Suprapubic skin (tissue), 4 donors: ENCODE results near the gene DRAP1. TPM values are rescaled to one million over a fixed set of nuclear protein-coding genes. Genes with fewer than 3 reads are reported as not detected.

ENCODE experiments used
- DNase-seq, 2 donors: peaks; one replicate each; pipeline ENCODE4 v3.0.0-alpha.2; 2019; ENCODE audit warnings: low spot score in 2 of 2
- H3K27ac ChIP-seq: fragments of 200-600 bp; sonication (generic); one replicate; pipeline ENCODE4 v1.5.1; 2019
- H3K27me3 ChIP-seq: fragments of 200-600 bp; sonication (generic); one replicate; pipeline ENCODE4 v1.5.1; 2019
- H3K36me3 ChIP-seq: fragments of 200-600 bp; sonication (generic); one replicate; pipeline ENCODE4 v1.5.1; 2019
- H3K4me1 ChIP-seq: fragments of 200-600 bp; sonication (generic); one replicate; pipeline ENCODE4 v1.5.1; 2019
- H3K4me3 ChIP-seq: fragments of 200-600 bp; sonication (generic); one replicate; pipeline ENCODE4 v1.5.1; 2019; ENCODE audit warnings: mild to moderate bottlenecking
- H3K9me3 ChIP-seq: fragments of 200-600 bp; sonication (generic); one replicate; pipeline ENCODE4 v1.5.1; 2019
- EP300 ChIP-seq: sonication (generic); formaldehyde crosslinking; IDR thresholded peaks from one replicate; pipeline ENCODE4 v1.6.1; 2017; ENCODE audit warnings: antibody characterized with exemption
- POLR2A ChIP-seq, 2 donors: fragments of 450-650 bp; IDR thresholded peaks; one replicate each; pipeline ENCODE4 v1.6.1; 2017; ENCODE audit warnings: antibody characterized with exemption in 2 of 2, mild to moderate bottlenecking in 2 of 2, moderate library complexity in 2 of 2
- POLR2AphosphoS5 ChIP-seq, 3 donors: sonication (generic); formaldehyde crosslinking; IDR thresholded peaks; one replicate each; pipeline ENCODE4 v1.6.1; 2017; ENCODE audit warnings: antibody characterized with exemption in 3 of 3
- WGBS: methylation state at CpG from one replicate; pipeline ENCODE4 v1.1.5; 2018; 5-methylcytosine and 5-hydroxymethylcytosine counted together
- total RNA-seq, 4 donors: library from RNA; depleted of rRNA; stranded (reverse); fragments of >200 nt; gene quantifications; one replicate each; pipeline ENCODE4 v1.1.0, GENCODE V29; 2016
- TF ChIP-seq, protein P1 (sequence below), 2 donors: fragments of 200-600 bp in 1 of 2; fragments of 450-650 bp in 1 of 2; sonication (generic) in 1 of 2; IDR thresholded peaks; one replicate each; pipeline ENCODE4 v1.5.1; 2016 to 2019; ENCODE audit warnings: antibody characterized with exemption in 2 of 2, mild to moderate bottlenecking in 1 of 2, moderate library complexity in 1 of 2

DRAP1 gene
- total RNA-seq, 4 donors from 2014 or later, result 54.2 to 82.5 (median 68.0) TPM

DNA sequence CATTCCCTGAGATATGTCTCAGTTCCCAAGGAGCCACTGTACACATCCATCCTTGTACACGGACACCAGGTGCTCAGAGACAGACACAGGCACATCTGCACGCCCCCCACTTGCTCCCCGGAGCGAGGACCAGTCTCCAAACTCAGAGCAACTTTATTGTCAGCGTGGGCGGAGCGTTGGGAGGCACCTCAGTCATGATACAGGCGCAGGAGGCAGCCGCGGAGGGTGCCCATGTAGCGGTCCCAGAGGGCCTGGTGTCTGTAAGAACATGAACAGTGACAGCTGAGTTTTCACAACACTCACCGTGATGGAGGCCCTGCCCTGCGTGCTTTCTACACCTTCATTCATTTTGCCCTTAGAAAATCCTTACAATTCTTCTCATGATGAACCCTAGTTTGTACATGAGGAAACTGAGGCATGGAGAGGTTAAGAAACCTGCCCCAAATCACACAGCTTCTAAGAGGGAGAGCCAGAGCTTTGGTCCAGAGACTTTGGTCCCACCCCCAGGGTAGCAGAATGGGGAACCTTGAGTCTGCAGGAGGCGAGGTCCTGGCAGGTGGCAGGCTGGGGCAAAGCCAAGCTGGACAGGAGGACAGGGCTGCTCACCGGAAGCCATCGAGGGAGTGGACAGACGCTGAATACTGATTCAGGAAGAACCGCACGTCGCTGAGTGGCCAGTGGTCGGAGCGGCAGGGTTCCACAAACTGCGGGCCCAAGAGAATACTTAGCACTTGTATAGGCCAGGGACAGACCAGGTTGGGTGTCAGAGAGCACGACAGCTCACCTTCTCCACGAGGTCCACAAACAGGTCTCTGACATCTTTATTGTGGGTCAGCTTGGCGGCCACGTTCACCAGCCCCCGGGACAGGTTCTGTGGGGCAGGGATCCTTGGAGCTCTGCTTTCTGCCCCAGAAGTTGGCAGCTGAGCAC is 35.2 kb upstream of the DRAP1 start:
- Histone ChIP-seq H3K9me3 (no peaks in the 10 kb centered on the region), H3K4me1 (peaks cover 19% of the 10 kb centered on the region), H3K36me3 (peaks cover 33% of the 10 kb centered on the region), H3K27me3 (no peaks in the 10 kb centered on the region), H3K27ac (no peak overlapping the region), H3K4me3 (no peak overlapping the region)
- 80% methylated on average over 20 of the region's 28 CpGs for WGBS
- peak in 1 of 2 donors; percentile 62 for DNase-seq
- TF ChIP-seq, protein P1, sequence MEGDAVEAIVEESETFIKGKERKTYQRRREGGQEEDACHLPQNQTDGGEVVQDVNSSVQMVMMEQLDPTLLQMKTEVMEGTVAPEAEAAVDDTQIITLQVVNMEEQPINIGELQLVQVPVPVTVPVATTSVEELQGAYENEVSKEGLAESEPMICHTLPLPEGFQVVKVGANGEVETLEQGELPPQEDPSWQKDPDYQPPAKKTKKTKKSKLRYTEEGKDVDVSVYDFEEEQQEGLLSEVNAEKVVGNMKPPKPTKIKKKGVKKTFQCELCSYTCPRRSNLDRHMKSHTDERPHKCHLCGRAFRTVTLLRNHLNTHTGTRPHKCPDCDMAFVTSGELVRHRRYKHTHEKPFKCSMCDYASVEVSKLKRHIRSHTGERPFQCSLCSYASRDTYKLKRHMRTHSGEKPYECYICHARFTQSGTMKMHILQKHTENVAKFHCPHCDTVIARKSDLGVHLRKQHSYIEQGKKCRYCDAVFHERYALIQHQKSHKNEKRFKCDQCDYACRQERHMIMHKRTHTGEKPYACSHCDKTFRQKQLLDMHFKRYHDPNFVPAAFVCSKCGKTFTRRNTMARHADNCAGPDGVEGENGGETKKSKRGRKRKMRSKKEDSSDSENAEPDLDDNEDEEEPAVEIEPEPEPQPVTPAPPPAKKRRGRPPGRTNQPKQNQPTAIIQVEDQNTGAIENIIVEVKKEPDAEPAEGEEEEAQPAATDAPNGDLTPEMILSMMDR (IDR thresholded peaks at IDR 0.05), result no peak
- TF ChIP-seq EP300, result no peak
- TF ChIP-seq POLR2AphosphoS5 (IDR thresholded peaks at IDR 0.05), result no peak
- no peak for TF ChIP-seq POLR2A (IDR thresholded peaks at IDR 0.05)

GRCh38 chr11:65884716-65885092 is 34.5 kb upstream of the DRAP1 start:
- 21% methylated on average over 6 of the region's 9 CpGs for WGBS
- no peak for TF ChIP-seq EP300
- TF ChIP-seq POLR2AphosphoS5 (IDR thresholded peaks at IDR 0.05), result peak in 1 of 3 donors; percentile 76
- TF ChIP-seq, protein P1 (IDR thresholded peaks at IDR 0.05), result peak; percentile 98
- TF ChIP-seq POLR2A (IDR thresholded peaks at IDR 0.05), result no peak
- H3K27ac ChIP-seq, result no peak overlapping the region
- DNase-seq, result no peak
- H3K4me1 ChIP-seq, result peaks cover 25% of the 10 kb centered on the region
- no peaks in the 10 kb centered on the region for H3K27me3 ChIP-seq
- peaks cover 33% of the 10 kb centered on the region for H3K36me3 ChIP-seq
- no peaks in the 10 kb centered on the region for H3K9me3 ChIP-seq
- H3K4me3 ChIP-seq, result no peak overlapping the region

DNA sequence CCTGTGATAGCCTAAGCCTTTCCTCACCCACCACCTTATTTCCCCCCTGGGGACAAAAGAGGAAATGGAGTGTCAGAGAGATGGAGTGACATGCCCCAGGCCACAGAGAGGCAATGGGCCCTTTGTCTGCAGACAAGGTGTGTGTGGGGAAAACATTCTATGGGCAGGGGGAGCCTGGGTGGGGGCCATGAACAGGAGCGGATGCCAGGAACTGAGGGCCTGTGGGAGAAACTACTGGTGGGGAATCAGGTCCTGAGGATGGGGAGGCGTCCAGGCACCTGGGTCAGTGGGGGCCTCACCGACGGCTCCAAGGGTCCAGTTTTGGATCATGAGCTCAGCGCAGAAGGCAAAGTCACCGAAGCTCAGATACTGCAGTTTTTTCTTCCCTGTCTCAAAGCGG is 34.0 kb upstream of the DRAP1 start:
- Histone ChIP-seq H3K27ac (no peak overlapping the region), H3K4me3 (no peak overlapping the region), H3K27me3 (no peaks in the 10 kb centered on the region), H3K4me1 (peaks cover 30% of the 10 kb centered on the region), H3K36me3 (peaks cover 33% of the 10 kb centered on the region), H3K9me3 (no peaks in the 10 kb centered on the region)
- TF ChIP-seq POLR2A (IDR thresholded peaks at IDR 0.05) (no peak), EP300 (no peak), POLR2AphosphoS5 (IDR thresholded peaks at IDR 0.05) (no peak)
- TF ChIP-seq, protein P1 (IDR thresholded peaks at IDR 0.05), result no peak
- no peak for DNase-seq
- WGBS, result 81% methylated on average over 6 of the region's 7 CpGs

- Histone ChIP-seq H3K27ac (no peak overlapping the region), H3K9me3 (no peaks in the 10 kb centered on the region), H3K36me3 (peaks cover 33% of the 10 kb centered on the region), H3K4me3 (no peak overlapping the region), H3K27me3 (no peaks in the 10 kb centered on the region), H3K4me1 (peaks cover 32% of the 10 kb centered on the region)
- DNase-seq, result no peak
- WGBS, result 85% methylated on average over 12 of the region's 12 CpGs
- no peak for TF ChIP-seq EP300
- TF ChIP-seq POLR2AphosphoS5 (IDR thresholded peaks at IDR 0.05), result no peak
- TF ChIP-seq POLR2A (IDR thresholded peaks at IDR 0.05), result no peak
- TF ChIP-seq, protein P1 (IDR thresholded peaks at IDR 0.05), result no peak
Measured at GRCh38 chr11:65885808-65886536, 33.3 kb upstream of the DRAP1 start.
